ENCODE measurements around the gene CTNNA3.

DNA sequence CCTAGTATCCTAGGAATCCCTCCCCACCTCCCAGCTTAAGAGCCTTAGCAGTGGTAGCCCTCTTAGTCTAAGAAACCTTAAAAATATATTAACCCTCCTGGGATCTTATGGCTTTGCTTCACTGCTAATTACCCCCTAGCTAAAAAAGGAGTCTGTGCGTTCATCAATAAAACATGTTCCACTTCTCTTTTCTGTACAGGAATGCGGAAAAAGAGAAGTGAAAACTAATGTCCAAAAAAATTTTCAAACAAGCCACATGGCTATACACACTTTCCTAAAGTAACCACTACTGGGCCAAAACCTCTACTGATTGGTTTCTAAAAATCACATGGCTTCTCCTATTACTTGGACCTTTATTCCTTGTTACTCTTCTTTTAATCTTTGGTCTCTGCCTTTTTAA, 1437.3 kb downstream of the CTNNA3 start:
- no peak for TF ChIP-seq CTCF (IDR thresholded peaks at IDR 0.05)
- TF ChIP-seq, protein P1, sequence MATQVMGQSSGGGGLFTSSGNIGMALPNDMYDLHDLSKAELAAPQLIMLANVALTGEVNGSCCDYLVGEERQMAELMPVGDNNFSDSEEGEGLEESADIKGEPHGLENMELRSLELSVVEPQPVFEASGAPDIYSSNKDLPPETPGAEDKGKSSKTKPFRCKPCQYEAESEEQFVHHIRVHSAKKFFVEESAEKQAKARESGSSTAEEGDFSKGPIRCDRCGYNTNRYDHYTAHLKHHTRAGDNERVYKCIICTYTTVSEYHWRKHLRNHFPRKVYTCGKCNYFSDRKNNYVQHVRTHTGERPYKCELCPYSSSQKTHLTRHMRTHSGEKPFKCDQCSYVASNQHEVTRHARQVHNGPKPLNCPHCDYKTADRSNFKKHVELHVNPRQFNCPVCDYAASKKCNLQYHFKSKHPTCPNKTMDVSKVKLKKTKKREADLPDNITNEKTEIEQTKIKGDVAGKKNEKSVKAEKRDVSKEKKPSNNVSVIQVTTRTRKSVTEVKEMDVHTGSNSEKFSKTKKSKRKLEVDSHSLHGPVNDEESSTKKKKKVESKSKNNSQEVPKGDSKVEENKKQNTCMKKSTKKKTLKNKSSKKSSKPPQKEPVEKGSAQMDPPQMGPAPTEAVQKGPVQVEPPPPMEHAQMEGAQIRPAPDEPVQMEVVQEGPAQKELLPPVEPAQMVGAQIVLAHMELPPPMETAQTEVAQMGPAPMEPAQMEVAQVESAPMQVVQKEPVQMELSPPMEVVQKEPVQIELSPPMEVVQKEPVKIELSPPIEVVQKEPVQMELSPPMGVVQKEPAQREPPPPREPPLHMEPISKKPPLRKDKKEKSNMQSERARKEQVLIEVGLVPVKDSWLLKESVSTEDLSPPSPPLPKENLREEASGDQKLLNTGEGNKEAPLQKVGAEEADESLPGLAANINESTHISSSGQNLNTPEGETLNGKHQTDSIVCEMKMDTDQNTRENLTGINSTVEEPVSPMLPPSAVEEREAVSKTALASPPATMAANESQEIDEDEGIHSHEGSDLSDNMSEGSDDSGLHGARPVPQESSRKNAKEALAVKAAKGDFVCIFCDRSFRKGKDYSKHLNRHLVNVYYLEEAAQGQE (IDR thresholded peaks at IDR 0.05; ENCODE audit: insufficient read depth in 1 of 2, low read depth in 2 of 2, low read length in 1 of 2) = no peak
- TF ChIP-seq SIN3A (IDR thresholded peaks at IDR 0.05; ENCODE audit: borderline replicate concordance, insufficient read depth, low read depth, low read length) = no peak
